Cardiac septum (tissue), 1 donor: ENCODE data around the gene AIFM3. TPM values are rescaled to one million over a fixed set of nuclear protein-coding genes. Genes with fewer than 3 reads are reported as not detected.

Source experiments
- DNase-seq: peaks from one replicate; pipeline ENCODE4 v3.0.0-alpha.2; 2020; ENCODE audit warnings: low spot score
- intact Hi-C: fragments of 100-400 bp; cut with DNase I; formaldehyde crosslinking; loops from one replicate; pipeline ENCODE4 v1.14.0; 2022
- total RNA-seq: library from RNA; stranded (reverse); fragmentation: NEBNext Ultra II Directional; extraction: Animal tissue kit (Norgen Biotek cat#: 25700); gene quantifications from one replicate; pipeline ENCODE4 v1.2.1, GENCODE V29; 2021
- donor health status: DM: no; HTN: no; CAD: no.

Gene AIFM3
- total RNA-seq, 1 donor from 2014 or later: 0.54 TPM

GRCh38 chr22:20983081-20983771, 16.2 kb downstream of the AIFM3 start:
- no peak for DNase-seq
- intact Hi-C loops: loop anchor here (5.0 kb wide), 1 partner anchor 126 kb away; the partner anchor contains the start of genes PI4KA and SNAP29

- no peak for DNase-seq
- intact Hi-C loops: no loop called here
Observed at GRCh38 chr22:20985720-20986119, 18.7 kb downstream of the AIFM3 start.

DNA sequence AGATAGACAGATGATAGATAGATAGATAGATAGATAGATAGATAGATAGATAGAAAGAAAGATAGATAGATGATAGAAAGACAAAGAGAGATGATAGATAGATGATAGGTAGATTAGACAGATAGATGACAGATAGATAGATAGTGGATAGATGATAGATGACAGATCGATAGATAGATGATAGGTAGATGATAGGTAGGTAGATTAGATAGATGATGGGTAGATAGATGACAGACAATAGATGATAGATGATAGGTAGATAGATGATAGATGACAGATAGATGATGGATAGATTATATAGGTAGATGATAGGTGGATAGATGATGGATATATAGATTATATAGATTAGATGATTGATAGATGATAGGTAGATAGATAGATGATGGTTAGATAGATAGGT, 19.3 kb downstream of the AIFM3 start:
- DNase-seq: no peak
- intact Hi-C loops: no loop called here

- intact Hi-C loops: no loop called here
- DNase-seq: no peak
Observed at GRCh38 chr22:20987375-20987774, 20.3 kb downstream of the AIFM3 start.

DNA sequence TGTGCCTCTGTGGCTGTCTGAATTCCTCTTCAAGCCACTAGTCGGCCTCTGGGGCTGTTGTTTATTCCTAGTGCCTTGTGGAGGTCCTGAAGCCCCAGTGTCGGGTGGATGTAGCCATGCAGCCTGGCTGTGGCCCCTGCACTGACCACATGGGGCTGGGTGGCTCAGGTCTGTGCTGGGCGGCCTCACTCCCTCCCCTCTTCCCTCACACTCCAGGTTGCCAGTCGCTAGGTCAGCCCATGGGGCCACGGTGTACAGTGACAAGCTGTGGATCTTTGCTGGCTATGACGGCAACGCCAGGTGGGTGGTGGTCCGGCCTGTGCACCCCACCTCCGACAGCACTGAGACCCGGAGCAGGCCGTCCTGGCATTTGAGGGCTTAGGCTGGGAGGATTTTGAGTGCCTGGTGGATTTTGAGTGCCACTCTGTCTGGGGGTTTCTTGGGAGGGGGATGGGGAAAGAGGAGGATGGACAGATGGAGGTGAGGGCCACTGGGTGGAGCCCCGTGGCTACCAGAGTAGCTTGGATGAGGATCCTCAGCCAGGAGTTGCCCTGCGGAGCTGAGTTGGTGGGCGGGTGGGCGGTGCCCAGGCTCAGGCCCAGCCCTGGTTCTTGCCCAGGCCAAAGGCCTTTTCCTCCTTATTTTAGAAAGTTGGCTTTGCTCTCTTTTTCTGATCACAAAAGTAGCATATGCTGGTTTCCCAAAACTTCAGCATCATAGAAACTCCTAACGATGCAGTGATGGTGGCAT, 21.7 kb downstream of the AIFM3 start:
- intact Hi-C loops: no loop called here

DNA sequence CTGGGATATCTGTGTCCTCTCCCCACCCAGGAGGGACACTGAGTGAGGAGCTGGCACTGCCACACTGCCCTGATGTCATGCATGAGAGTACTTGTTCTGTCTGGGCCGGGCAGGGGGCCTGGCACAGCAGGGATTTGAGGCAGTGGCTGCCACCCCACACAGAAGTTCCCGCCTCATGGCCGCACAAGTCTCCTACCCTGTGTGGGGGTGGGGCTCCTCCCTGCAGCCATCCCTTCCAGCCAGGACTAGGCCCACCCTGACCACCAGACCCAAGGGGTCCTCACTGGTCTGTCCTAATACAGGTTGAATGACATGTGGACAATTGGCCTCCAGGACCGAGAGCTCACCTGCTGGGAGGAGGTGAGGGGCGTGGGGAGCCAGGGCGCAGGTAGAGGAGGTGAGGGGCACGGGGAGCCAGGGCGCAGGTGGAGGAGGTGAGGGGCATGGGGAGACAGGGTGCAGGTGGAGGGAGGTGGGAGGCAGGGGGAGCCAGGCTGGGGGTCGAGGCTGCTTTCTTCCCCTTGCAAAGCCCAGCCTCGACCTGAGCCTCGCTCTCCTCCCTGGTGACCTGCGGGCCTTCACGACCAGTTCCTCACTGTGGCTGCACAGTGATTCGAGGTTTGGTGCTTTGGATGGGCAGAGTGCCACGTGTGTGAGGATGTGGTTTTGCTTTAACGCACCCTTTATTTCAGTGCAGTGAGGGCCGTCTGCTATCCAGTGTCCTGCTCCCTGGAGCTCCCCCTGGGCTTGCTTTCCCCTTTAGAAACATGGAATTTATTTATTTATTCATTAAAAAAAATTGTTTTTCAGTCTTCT, 22.5 kb downstream of the AIFM3 start:
- intact Hi-C loops: no loop called here
- no peak for DNase-seq

More for the DNA sequence above, 21.7 kb downstream of the AIFM3 start:
- no peak for DNase-seq

DNA sequence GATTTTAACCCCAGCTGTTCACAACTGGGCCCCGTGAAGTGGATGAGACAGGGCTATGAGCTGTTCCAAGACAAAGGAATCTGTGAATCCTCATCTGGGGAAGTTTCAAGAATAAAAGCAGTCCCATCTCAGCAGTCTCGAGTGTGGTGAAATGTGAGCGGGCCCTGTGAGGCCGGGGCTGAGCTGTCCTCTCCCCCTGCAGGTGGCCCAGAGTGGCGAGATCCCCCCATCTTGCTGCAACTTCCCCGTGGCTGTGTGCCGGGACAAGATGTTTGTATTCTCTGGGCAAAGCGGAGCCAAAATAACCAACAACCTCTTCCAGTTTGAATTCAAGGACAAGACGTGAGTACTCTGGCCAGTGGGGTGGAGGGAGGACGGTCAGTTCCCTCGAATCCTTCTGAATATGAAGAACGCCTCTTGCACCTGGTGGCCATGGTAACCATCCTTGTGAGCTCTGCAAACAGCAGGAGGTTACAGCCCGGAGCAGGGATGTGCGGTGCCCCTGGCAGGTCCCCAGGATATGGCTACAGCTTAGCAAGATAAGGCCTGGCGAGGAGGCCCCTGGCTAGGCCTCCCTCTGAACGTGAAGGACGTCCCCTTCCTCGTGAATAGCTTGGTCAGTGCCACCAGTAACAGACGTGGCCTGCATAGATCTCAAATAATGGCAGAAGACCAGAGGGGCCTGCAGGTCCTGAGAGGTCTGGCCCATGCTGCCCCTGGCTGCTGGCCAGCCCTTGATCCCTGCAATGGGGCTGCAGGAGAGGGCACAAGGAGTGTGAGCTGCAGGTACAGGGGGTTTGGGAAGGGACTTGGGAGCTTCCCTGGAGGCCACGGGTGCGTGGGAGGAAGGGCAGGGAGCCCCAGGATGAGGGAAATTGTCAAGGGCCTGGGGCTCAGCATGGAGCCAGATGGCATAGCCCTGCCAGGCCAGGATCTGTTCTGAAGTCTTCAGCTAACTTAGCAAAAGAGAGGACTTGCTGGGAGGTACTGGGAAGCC, 23.4 kb downstream of the AIFM3 start:
- intact Hi-C loops: no loop called here
- DNase-seq: no peak

DNA sequence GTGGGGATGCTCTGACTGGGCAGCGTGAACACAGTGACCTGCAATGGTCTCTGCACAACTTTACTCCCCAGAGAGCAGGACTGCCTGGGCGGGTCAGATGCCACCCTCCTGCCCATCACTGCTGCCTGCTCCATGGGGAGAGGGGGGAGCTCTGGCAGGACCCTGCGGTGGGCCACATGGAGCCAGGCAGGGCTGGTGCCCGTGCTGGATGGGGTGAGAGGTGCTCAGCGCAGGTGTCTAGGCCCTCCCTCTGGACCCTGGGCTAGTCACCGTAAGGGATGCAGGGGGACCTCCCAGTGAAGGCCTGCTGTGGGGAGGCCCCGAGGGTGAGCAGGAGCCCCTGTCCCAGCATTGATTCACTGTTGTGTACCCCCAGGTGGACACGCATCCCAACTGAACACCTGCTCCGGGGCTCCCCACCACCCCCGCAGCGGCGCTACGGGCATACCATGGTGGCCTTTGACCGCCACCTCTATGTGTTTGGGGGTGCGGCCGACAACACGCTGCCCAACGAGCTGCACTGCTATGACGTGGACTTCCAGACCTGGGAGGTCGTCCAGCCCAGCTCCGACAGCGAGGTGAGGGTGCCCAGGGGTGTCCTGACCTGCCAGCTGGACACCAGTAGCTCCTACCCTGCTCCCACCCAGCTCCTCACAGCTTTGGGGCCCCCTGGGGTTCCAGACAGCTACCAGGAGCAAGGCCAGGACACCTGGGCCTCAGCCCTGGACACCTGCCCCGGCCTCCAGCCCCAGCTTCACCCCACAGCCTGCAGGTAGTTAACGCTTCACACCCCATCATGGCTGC, 24.4 kb downstream of the AIFM3 start:
- no peak for DNase-seq
- intact Hi-C loops: no loop called here

DNA sequence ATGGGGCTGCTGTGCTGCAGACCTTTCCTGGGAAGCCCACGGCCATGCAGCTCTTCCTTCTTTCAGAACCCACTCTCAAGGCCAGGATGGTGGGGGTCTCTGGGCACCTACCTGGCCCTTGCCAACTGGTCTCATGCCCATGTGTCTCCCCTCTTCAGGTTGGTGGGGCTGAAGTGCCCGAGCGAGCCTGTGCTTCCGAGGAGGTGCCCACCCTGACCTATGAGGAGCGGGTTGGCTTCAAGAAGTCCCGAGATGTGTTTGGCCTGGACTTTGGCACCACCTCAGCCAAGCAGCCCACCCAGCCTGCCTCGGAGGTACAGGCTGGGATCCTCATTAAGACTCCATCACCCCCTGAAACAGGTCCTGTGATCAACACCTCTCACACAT, 25.0 kb downstream of the AIFM3 start:
- intact Hi-C loops: no loop called here
- no peak for DNase-seq

GRCh38 chr22:20992456-20993303, 25.6 kb downstream of the AIFM3 start:
- intact Hi-C loops: no loop called here
- no peak for DNase-seq

DNA sequence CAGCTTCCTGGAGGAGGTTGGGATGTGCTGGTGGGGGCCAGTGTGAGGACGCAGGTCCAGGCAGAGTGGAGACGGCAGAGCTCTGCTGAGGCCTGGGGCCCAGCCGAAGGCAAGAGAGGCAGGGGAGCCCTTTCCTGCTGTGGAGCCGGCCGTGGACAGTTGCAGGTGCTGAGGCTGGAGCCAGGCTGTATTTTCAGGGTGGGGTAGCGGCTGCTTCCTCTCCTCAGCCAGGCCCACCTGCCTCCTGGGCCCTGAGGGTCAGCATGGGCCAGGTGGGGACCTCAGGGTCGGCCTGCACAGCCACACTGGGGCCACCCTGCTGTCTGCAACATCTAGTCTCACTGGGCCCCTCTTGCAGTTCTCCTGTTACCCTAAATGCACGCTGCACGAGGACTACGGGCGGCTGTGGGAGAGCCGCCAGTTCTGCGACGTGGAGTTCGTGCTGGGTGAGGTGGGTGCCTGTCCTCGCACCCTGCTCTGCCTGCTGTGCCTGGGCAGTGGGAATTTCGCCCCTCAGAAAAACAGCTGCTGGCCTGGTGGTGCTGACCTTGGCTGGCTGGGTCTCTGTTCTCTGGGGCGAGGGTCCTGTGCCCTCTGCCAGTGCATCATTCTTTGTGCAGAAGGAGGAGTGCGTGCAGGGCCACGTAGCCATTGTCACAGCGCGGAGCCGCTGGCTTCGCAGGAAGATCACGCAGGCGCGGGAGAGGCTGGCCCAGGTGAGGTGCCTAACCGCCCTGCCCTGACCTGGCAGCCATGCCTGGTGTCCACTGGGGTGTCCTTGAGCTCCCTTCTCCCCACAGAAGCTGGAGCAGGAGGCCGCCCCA, 26.5 kb downstream of the AIFM3 start:
- no peak for DNase-seq
- intact Hi-C loops: no loop called here

DNA sequence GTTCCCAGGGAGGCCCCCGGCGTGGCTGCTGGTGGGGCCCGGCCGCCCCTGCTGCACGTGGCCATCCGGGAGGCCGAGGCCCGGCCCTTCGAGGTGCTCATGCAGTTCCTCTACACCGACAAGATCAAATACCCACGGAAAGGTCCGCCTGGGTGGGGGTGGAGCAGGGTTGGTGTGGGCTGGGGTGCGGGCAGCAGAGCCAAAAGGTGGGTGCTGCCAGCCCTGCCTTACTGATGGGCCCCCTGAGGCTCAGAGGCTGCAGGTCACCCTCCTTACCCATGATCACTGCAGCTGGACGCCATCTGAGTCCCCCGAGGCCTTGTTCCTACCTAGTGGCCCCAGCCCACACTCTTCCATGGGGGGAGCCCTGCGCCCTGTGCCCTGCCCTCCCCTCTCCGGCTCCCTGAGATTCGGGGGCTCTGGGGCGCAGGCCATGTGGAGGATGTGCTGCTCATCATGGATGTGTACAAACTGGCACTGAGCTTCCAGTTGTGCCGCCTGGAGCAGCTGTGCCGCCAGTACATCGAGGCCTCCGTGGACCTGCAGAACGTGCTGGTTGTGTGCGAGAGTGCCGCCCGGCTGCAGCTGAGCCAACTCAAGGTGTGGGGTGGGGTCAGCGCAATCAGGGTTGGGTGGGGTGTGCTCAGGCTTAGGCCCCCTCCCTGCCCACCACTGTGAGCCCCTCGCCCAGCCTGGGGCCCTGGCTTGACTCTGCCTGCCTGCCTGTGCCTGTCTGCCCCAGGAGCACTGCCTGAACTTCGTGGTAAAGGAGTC, 27.3 kb downstream of the AIFM3 start:
- DNase-seq: no peak
- intact Hi-C loops: no loop called here

- intact Hi-C loops: no loop called here
- no peak for DNase-seq
Observed at GRCh38 chr22:20994902-20995241, 27.8 kb downstream of the AIFM3 start.

DNA sequence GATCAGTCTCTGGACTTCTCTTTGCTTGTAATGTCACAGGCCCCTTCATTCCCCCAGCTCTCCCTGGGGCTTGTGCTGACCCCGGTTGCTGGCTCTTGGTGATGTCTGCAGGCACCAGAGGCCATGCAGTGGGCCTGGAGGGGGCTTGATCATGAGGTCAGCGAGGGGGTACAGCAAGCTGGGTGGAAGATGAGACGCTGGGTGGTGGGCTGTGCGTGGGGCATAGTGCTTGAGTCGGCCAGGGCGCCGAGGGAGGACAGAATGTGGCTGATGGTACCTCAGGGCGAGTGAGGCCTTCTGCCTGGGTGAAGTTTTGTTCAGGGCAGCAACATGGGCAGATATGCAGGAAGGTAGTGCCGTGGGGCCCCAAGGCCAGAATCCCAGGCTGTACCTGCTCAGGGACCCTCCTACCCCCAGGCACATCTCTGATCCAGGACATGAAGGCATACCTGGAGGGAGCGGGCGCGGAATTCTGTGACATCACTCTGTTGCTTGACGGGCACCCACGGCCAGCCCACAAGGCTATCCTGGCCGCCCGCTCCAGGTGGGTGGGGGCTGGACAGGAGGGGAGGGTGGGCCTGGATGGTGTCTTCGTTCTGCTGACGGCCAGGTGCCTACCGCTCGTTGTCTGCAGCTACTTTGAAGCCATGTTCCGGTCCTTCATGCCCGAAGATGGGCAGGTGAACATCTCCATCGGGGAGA, 28.4 kb downstream of the AIFM3 start:
- DNase-seq: no peak
- intact Hi-C loops: no loop called here

DNA sequence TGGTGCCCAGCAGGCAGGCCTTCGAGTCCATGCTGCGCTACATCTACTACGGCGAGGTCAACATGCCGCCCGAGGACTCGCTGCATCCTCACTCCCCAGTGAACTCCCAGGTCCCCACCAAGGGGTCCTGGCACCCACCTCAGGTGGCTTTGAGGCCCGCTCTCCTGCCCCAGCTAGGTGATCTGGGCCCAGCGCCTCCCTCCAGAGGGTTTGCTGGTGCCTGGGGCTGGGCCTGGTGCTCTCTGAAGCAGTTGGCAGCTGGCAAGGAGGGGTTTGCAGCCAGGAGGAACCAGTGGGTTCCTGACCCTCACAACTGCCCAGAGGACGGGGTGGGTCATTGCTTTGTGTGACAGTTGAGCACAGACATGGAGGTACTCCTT, 29.0 kb downstream of the AIFM3 start:
- no peak for DNase-seq
- intact Hi-C loops: no loop called here
